Raji (cell line): ENCODE results near the gene CYP2A7.
"Not testable (repeated sequence)": the region's sequence is repeated elsewhere in the genome, so short reads cannot be mapped to it uniquely, and the experiment has no call there.

Experiments used
- POLR2A ChIP-seq: IDR thresholded peaks from 2 replicates; pipeline ENCODE4 v1.6.1; 2011; ENCODE audit warnings: low read depth, low read length, control low read depth; ENCODE audit not compliant: insufficient read depth

Gene CYP2A7

GRCh38 chr19:40882062-40882461 lies at the start of gene CYP2A7:
Gene CYP2A7, minus strand, starts transcription at chr19:40882231. Its CDS starts 21 bp downstream, at chr19:40882210.
- not testable (repeated sequence) for TF ChIP-seq POLR2A

GRCh38 chr19:40928850-40929249 lies 46.8 kb upstream of the CYP2A7 start:
- no peak for TF ChIP-seq POLR2A

GRCh38 chr19:40927567-40927966 lies 45.5 kb upstream of the CYP2A7 start:
- no peak for TF ChIP-seq POLR2A

GRCh38 chr19:40923934-40924391 lies 41.9 kb upstream of the CYP2A7 start:
- no peak for TF ChIP-seq POLR2A

- TF ChIP-seq POLR2A: no peak
Measured at GRCh38 chr19:40921005-40921897, 39.2 kb upstream of the CYP2A7 start.

GRCh38 chr19:40920300-40921004 lies 38.4 kb upstream of the CYP2A7 start:
- no peak for TF ChIP-seq POLR2A

GRCh38 chr19:40908976-40909375 lies 26.9 kb upstream of the CYP2A7 start:
- no peak for TF ChIP-seq POLR2A

GRCh38 chr19:40907968-40908735 lies 26.1 kb upstream of the CYP2A7 start:
- TF ChIP-seq POLR2A: no peak

- no peak for TF ChIP-seq POLR2A
Measured at GRCh38 chr19:40906512-40906911, 24.5 kb upstream of the CYP2A7 start.

- no peak for TF ChIP-seq POLR2A
Measured at GRCh38 chr19:40896418-40896796, 14.4 kb upstream of the CYP2A7 start.

GRCh38 chr19:40893112-40893511 lies 11.1 kb upstream of the CYP2A7 start:
- TF ChIP-seq POLR2A: no peak

- no peak for TF ChIP-seq POLR2A
Measured at GRCh38 chr19:40889366-40889765, 7.3 kb upstream of the CYP2A7 start.

- TF ChIP-seq POLR2A: no peak
Measured at GRCh38 chr19:40888191-40888590, 6.2 kb upstream of the CYP2A7 start.

GRCh38 chr19:40872209-40872608 lies 9.8 kb downstream of the CYP2A7 start:
- no peak for TF ChIP-seq POLR2A

- no peak for TF ChIP-seq POLR2A
Measured at GRCh38 chr19:40867701-40868100, 14.3 kb downstream of the CYP2A7 start.
